Measurements from ENCODE around the gene STAT5A.

GRCh38 chr17:42270170-42270535 is 18.1 kb upstream of the STAT5A start:
- no peak for TF ChIP-seq CTCF (conservative IDR thresholded peaks at IDR 0.05 in 1 of 2, IDR thresholded peaks at IDR 0.05 in 1 of 2; ENCODE audit: extremely low read depth in 1 of 2, insufficient read depth in 1 of 2, low read depth in 1 of 2, low read length in 2 of 2)
- TF ChIP-seq EZH2 (IDR thresholded peaks at IDR 0.05; ENCODE audit: borderline replicate concordance, low read length), result no peak

Measured in mammary epithelial cell (primary cell).